HG02798 (cell line): ENCODE results near the gene HOXB5.

Experiments used
- ATAC-seq: cut with Tn5 transposase; IDR thresholded peaks from one replicate; pipeline ENCODE4 v1.9.1; 2021; ENCODE audit warnings: mild to moderate bottlenecking; ENCODE audit not compliant: unreplicated experiment, poor library complexity

Gene HOXB5

GRCh38 chr17:48554412-48555257, 38.9 kb downstream of the HOXB5 start:
- ATAC-seq, result no peak

DNA sequence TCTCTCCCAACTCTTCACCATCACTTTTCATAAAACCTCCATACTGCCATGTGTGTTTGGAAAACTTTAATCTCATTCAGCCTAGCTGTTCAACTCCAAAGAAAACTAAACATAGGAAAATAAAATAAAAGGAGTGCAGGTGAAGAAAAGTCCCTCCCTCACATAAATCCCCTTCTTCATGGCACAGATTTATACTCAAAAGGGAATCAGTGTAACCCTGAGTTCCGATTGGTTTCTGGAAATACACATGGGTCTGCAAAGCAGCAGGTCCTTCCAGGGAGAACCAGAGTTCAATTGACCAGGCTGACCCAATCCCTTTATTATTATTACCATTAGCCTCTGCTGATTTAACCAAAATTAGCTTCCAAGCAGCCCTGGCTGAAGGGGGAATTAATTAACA, 39.8 kb downstream of the HOXB5 start:
- no peak for ATAC-seq

GRCh38 chr17:48553190-48553547, 40.4 kb downstream of the HOXB5 start:
- ATAC-seq, result no peak

GRCh38 chr17:48552466-48553189, 41.0 kb downstream of the HOXB5 start:
- ATAC-seq, result no peak

DNA sequence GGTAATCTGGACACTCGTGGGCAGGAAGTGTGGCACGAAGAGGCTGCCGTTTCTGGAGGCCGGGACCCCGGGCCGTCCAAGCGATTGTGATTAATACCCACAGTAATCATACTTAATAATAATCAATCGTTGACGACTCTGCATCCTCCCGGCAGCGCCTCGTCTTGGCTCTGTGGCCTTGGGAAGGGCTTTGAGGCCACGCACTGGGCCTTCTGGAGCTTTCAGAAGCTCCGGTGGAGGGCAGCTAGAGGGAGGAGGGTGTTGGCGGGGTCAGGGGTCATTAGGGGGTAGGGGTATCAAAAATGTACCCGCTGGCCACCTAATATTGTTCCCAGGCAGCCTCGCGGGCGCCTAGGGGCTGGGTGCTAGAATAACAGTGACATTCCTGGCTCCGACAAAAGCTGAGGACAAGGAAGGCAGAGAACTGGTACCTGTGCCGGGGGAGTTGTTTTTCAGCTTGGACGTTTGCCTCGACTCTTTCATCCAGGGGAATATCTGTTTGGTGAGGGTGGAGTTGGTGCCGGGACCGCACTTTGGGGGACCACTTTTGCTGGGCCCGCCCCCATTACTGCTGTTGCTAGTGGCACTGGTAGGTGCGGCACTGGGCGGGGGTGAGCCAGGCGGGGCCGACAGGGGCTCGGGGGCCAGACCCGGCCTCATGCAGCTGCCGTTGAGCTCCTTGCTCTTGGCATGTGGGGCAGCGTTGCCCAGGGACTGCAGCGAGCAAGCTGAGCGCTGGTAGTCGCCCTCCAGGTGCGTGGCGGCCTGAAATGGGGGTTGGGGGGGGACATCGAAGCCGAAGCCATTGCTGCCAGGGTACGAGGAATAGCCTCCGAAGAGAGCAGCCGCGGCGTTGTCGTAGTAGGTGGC, 41.7 kb downstream of the HOXB5 start:
- ATAC-seq, result no peak

- no peak for ATAC-seq
Measured at GRCh38 chr17:48551214-48551555, 42.4 kb downstream of the HOXB5 start.

- ATAC-seq, result no peak
Measured at GRCh38 chr17:48550502-48551213, 42.9 kb downstream of the HOXB5 start.

DNA sequence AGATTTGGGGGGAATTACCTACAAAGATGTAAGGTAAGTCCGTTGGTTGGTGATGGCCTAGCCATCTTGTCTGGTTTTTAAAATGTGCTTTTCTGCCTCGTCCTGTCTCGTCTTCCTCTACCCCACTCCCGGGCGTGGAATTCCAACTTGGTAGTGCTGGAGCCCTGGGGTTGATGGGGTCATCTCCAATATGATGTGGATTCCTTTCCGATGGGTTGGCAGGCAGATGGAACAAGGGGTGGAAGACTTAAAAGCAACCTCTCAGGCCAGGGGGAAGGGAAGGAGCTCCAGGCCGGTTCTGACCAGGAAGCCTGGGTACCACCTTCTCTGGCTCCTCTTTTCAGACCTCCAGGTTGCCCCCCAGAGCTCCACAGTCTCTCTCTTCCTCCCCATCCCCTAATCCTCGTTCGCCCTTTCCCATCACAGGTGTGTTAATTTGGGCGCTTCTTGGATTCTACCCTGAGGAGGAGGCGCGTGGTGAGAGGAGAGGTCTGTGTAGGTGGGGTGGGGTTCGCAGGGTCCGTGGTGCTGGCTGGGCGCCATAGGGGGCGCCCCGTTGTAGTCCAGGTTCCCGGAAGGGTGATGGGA, 43.6 kb downstream of the HOXB5 start:
- no peak for ATAC-seq

GRCh38 chr17:48549281-48549630, 44.3 kb downstream of the HOXB5 start:
- ATAC-seq, result no peak

DNA sequence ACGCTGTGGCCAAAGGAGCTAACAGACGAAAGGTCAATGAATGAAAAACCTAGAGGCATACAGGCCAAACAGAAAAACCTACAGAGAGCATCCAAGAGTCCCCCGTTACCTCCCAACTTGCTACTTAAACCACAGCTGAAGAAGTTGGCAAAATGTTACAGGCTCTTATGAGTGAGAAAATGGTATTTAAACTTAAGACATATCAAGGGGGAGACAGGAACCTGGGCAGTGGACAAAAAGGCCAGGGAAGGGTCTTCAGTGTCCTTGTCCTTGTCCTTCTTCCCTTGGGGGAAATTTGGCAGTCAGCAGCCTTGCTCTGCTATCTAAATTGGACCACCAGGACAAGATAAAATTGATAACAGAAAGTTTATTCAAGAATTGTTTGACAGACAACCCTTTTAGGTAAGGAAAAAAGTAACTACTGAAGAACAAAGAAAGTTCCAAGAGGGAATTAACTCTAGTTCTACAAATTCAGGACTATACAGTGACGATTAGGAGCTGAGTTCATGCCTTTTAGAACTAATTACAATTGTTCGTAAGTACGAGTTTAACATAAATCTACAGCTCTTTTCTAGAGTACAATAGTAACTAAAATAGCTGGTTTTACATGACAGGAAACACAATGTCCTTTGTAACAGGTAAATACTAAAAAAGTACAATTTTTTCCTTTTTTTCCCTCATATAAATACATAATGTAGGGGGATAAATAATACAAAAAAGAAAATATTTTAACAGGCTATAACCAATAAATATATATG, 44.9 kb downstream of the HOXB5 start:
- no peak for ATAC-seq

GRCh38 chr17:48547808-48548522, 45.6 kb downstream of the HOXB5 start:
- no peak for ATAC-seq

GRCh38 chr17:48546924-48547807, 46.4 kb downstream of the HOXB5 start:
- no peak for ATAC-seq

DNA sequence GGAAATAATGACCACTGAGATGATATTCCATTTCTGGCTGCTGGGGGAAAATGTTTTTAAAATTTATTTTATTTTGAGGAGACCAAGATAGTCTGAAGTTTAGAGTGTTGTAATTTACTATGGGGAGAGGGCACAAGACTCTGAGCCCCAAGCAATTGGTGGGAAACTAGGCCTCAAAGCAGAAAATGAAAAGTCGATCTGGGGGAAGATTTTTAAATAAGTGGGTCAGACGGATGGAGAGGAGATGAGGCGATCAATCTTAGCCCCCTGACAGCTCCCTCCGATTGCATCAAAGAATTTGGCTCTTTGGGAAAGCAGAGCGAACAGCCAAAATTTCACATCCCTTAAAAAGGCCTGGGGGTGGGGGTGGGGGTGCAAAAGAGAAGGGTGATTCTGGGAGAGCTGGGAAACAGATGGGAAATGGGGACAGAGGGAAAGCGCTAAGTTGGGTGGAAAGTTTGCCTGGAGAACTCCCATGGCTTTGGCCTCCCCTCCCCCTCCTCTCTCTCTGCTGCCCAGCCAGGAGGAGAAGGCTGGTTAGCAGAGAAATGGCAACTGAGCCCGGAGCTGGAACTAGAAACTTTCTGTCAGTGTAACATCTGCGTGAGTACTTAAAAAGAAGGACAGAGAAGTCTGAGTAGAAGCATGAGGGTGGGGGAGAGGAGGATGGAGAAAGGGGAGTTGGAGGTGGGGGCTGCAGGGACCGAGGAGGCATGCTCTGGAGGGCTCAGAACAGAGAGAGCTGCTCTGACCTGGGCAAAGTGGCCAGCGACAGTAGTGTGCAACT, 47.2 kb downstream of the HOXB5 start:
- no peak for ATAC-seq

- ATAC-seq, result no peak
Measured at GRCh38 chr17:48545539-48545938, 48.0 kb downstream of the HOXB5 start.

DNA sequence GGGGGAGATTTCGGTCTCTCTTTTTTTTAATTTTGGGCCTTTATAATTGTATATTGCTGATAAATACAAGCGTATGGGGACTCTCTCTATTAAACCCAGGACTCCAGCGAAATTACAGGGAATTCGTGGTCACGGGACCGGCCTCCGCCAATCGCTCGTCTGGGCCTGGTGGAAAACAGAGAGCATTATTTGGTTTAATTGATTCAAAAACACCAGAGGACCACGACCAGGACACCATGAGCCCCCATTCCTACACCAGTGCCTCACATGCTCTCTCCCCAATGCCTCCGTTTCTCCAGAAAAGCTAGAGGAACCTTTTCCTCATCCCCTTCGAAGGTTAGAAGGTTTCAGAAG, 48.6 kb downstream of the HOXB5 start, which contains the start of gene HOXB2:
TSS of gene HOXB2 (minus strand) at position 88 of the 354 bp plus-strand sequence. CDS start 198 bp downstream, outside the sequence.
- no peak for ATAC-seq

- no peak for ATAC-seq
Measured at GRCh38 chr17:48544349-48545021, 49.1 kb downstream of the HOXB5 start.
